GM21576 (cell line): Measurements from ENCODE around the gene ENOX1.
A peak's percentile ranks its signal among the peaks of the same experiment; 100 is the strongest.

Source experiments
- ATAC-seq: cut with Tn5 transposase; IDR thresholded peaks from one replicate; pipeline ENCODE4 v1.9.1; 2021; ENCODE audit warnings: mild to moderate bottlenecking, moderate library complexity; ENCODE audit not compliant: unreplicated experiment

ENOX1 gene

GRCh38 chr13:43676320-43676719 is 110.5 kb downstream of the ENOX1 start:
- ATAC-seq: peak; percentile 97

- no peak for ATAC-seq
Observed at GRCh38 chr13:43675577-43675976, 111.2 kb downstream of the ENOX1 start.

- ATAC-seq: no peak
Observed at GRCh38 chr13:43669964-43670363, 116.8 kb downstream of the ENOX1 start.

GRCh38 chr13:43669101-43669500 is 117.7 kb downstream of the ENOX1 start:
- ATAC-seq: no peak

GRCh38 chr13:43666403-43666802 is 120.4 kb downstream of the ENOX1 start:
- no peak for ATAC-seq

GRCh38 chr13:43665388-43665787 is 121.4 kb downstream of the ENOX1 start:
- ATAC-seq: no peak

- ATAC-seq: no peak
Observed at GRCh38 chr13:43664700-43665191, 122.0 kb downstream of the ENOX1 start.

- no peak for ATAC-seq
Observed at GRCh38 chr13:43663474-43664090, 123.2 kb downstream of the ENOX1 start.

- ATAC-seq: no peak
Observed at GRCh38 chr13:43662976-43663375, 123.8 kb downstream of the ENOX1 start.

GRCh38 chr13:43661161-43661830 is 125.5 kb downstream of the ENOX1 start:
- no peak for ATAC-seq

- ATAC-seq: no peak
Observed at GRCh38 chr13:43657485-43657884, 129.3 kb downstream of the ENOX1 start.

- ATAC-seq: no peak
Observed at GRCh38 chr13:43653980-43654379, 132.8 kb downstream of the ENOX1 start.

GRCh38 chr13:43653395-43653794 is 133.4 kb downstream of the ENOX1 start:
- no peak for ATAC-seq

GRCh38 chr13:43652760-43653159 is 134.0 kb downstream of the ENOX1 start:
- ATAC-seq: no peak

- ATAC-seq: no peak
Observed at GRCh38 chr13:43650882-43651281, 135.9 kb downstream of the ENOX1 start.

GRCh38 chr13:43648733-43649132 is 138.0 kb downstream of the ENOX1 start:
- ATAC-seq: no peak

- ATAC-seq: no peak
Observed at GRCh38 chr13:43647471-43647870, 139.3 kb downstream of the ENOX1 start.

- ATAC-seq: no peak
Observed at GRCh38 chr13:43640476-43640875, 146.3 kb downstream of the ENOX1 start.

GRCh38 chr13:43631106-43631505 is 155.7 kb downstream of the ENOX1 start:
- ATAC-seq: no peak

GRCh38 chr13:43629691-43630480 is 156.9 kb downstream of the ENOX1 start:
- ATAC-seq: no peak

- ATAC-seq: no peak
Observed at GRCh38 chr13:43626994-43627393, 159.8 kb downstream of the ENOX1 start.

GRCh38 chr13:43614063-43614462 is 172.7 kb downstream of the ENOX1 start:
- no peak for ATAC-seq
